Psoas muscle (tissue), 8 donors: ENCODE results near the gene MAGEC1. TPM values are rescaled to one million over a fixed set of nuclear protein-coding genes. Genes with fewer than 3 reads are reported as not detected.

Experiments
- ATAC-seq, 4 donors: fragments of 200-7000 bp; cut with Tn5 transposase; one replicate each; pipeline ENCODE4 v1.9.1; 2020; ENCODE audit warnings: moderate library complexity in 3 of 4, mild to moderate bottlenecking in 2 of 4
- DNase-seq, 2 donors: peaks; one replicate each; pipeline ENCODE4 v3.0.0-alpha.2; 2020
- H3K27ac ChIP-seq: fragments of 200-600 bp; one replicate; pipeline ENCODE4 v1.8.0; 2022
- H3K27me3 ChIP-seq, 3 donors: fragments of 200-600 bp in 1 of 3; one replicate each; pipeline versions ENCODE4 v1.6.1 to v1.8.0; 2013 to 2022; ENCODE audit warnings: low read length in 2 of 3, mild to moderate bottlenecking in 2 of 3, moderate library complexity in 1 of 3; ENCODE audit not compliant: insufficient read depth in 3 of 3
- H3K36me3 ChIP-seq, 2 donors: fragments of 200-600 bp in 1 of 2; one replicate each; pipeline versions ENCODE4 v1.6.1 to v1.8.0; 2013 to 2022; ENCODE audit warnings: low read depth in 1 of 2, mild to moderate bottlenecking in 1 of 2, moderate library complexity in 1 of 2; ENCODE audit not compliant: insufficient read depth in 1 of 2
- H3K4me1 ChIP-seq: fragments of 200-600 bp; one replicate; pipeline ENCODE4 v1.8.0; 2022
- H3K4me3 ChIP-seq: fragments of 200-600 bp; one replicate; pipeline ENCODE4 v1.8.0; 2022; ENCODE audit warnings: mild to moderate bottlenecking
- H3K9me3 ChIP-seq: fragments of 200-600 bp; one replicate; pipeline ENCODE4 v1.8.0; 2022
- WGBS, 3 donors: extraction: QIAGEN DNeasy Blood & Tissue Kit; methylation state at CpG; one replicate each; pipeline versions ENCODE4 v1.1.6 to v1.1.7; 2013; 5-methylcytosine and 5-hydroxymethylcytosine counted together
- intact Hi-C, 2 donors: fragments of 100-400 bp; cut with DNase I; formaldehyde crosslinking; loops; one replicate each; pipeline versions ENCODE4 v1.11.0 to v1.14.2; 2022
- polyA plus RNA-seq, 3 donors: library from polyadenylated mRNA; stranded (reverse); fragments of 200-250 nt; gene quantifications; one replicate each; pipeline ENCODE4 v1.2.3, GENCODE V29; 2013
- total RNA-seq, 4 donors: library from RNA; stranded (reverse); fragmentation: NEBNext Ultra II Directional in 2 of 4; extraction: Animal tissue kit (Norgen Biotek cat#: 25700) in 2 of 4; gene quantifications; one replicate each; pipeline versions ENCODE4 v1.2.1 to v1.2.4, GENCODE V29; 2021 to 2023
- TF ChIP-seq, protein P1 (sequence below): fragments of 200-600 bp; IDR thresholded peaks from one replicate; pipeline ENCODE4 v1.8.0; 2022; ENCODE audit warnings: antibody characterized with exemption
- donor health status: healthy with polysubstance abuse.
- donor health status: DM: no; HTN: no; CAD: no; lungs with moderate emphysema.
- donor health status: Bipolar disorder and iron deficiency.
- donor health status: healthy.
- donor health status: DM: yes; HTN: yes; CAD: no.
- donor health status: DM: no; HTN: no; CAD: no.
- donor health status: DM: no; HTN: no; CAD: no.
- donor health status: DM: yes; HTN: yes; CAD: no.

Gene MAGEC1
- total and polyA plus RNA-seq, 7 donors: not detected

DNA sequence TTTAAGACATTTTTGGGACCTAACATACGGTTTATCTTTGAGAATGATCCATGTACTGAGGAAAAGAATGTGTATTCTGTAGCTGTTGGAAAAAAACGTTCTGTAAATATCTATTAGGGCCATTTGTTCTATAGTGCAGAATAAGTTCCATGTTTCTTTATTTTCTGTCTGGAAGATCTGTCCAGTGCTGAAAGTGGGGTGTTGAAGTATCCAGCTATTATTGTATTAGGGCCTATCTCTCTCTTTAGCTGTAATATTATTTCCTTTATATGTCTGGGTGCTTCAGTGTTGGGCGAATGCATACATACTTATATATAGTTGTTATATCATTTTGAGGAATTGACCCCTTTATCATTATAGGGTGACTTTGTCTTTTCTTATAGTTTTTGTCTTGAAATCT is 24.7 kb downstream of the MAGEC1 start:
- Histone ChIP-seq H3K27ac (no peak overlapping the region), H3K36me3 (no peaks in the 10 kb centered on the region), H3K9me3 (no peaks in the 10 kb centered on the region), H3K4me3 (no peak overlapping the region), H3K4me1 (no peaks in the 10 kb centered on the region), H3K27me3 (no peaks in the 10 kb centered on the region)
- intact Hi-C loops: no loop called here
- ATAC-seq (no peak), DNase-seq (no peak)
- 46 to 65% (median 62%) methylated on average over 3 of the region's 3 CpGs for WGBS, 3 donors
- TF ChIP-seq, protein P1, sequence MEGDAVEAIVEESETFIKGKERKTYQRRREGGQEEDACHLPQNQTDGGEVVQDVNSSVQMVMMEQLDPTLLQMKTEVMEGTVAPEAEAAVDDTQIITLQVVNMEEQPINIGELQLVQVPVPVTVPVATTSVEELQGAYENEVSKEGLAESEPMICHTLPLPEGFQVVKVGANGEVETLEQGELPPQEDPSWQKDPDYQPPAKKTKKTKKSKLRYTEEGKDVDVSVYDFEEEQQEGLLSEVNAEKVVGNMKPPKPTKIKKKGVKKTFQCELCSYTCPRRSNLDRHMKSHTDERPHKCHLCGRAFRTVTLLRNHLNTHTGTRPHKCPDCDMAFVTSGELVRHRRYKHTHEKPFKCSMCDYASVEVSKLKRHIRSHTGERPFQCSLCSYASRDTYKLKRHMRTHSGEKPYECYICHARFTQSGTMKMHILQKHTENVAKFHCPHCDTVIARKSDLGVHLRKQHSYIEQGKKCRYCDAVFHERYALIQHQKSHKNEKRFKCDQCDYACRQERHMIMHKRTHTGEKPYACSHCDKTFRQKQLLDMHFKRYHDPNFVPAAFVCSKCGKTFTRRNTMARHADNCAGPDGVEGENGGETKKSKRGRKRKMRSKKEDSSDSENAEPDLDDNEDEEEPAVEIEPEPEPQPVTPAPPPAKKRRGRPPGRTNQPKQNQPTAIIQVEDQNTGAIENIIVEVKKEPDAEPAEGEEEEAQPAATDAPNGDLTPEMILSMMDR: no peak

DNA sequence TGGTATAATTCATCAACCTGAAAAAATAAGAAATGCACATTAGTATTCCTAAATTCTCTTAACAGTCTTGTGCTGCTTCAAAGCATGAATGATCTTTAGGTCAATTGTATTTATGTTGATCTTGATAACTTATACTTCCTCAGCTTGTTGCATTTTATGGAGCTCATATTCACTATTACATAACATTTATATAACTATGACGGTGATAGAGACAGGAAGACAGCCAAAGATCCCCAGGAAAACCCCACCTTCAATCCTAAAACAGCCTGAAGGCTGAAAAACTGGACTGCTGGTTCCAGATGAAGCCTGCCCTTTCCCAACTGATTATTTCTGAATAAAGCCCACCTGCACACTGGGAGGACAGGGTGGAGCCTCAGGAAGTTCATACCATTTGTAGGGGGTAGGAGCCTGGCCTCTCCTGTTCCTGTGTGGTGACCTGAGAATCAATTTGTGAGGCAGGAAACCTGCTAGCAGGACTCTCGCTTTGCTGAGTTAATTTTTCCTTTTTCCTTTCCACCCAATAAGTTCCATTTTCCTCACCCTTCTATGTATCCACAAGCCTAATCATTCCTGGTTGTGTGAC is 30.5 kb downstream of the MAGEC1 start:
- ATAC-seq (no peak), DNase-seq (no peak)
- H3K9me3 ChIP-seq: peaks cover 4% of the 10 kb centered on the region
- 54 to 63% (median 62%) methylated on average over 2 of the region's 2 CpGs for WGBS, 3 donors
- TF ChIP-seq, protein P1: no peak
- intact Hi-C loops: no loop called here
- H3K27ac ChIP-seq: no peak overlapping the region
- H3K4me1 ChIP-seq: no peaks in the 10 kb centered on the region
- no peak overlapping the region for H3K4me3 ChIP-seq
- no peaks in the 10 kb centered on the region for H3K27me3 ChIP-seq
- H3K36me3 ChIP-seq: no peaks in the 10 kb centered on the region

DNA sequence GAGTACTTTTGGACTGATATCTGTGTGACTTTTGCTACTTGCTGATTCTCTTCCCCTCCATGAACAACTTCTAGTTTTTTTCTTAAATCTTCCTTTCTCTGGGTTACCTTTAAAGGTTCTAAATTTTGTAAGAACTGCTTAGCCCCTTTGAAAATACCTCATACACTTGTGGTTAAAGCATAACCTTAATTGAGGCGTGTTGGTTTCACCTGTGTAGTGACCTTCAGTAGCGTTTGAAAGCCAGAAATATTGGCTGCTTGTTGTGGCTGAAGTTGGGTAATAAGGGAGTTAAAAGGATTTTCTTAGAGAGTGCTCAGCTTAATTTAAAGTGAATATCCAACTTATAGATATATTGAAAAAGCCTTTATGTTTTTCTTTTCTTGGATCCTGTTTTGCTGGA is 32.0 kb downstream of the MAGEC1 start:
- intact Hi-C loops: no loop called here
- TF ChIP-seq, protein P1: no peak
- Histone ChIP-seq H3K27me3 (no peaks in the 10 kb centered on the region), H3K4me1 (no peaks in the 10 kb centered on the region), H3K4me3 (no peak overlapping the region), H3K36me3 (no peaks in the 10 kb centered on the region), H3K9me3 (peaks cover 4% of the 10 kb centered on the region), H3K27ac (no peak overlapping the region)
- DNase-seq (no peak), ATAC-seq (no peak)
- 87 to 94% (median 87%) methylated on average over 2 of the region's 2 CpGs for WGBS, 3 donors

DNA sequence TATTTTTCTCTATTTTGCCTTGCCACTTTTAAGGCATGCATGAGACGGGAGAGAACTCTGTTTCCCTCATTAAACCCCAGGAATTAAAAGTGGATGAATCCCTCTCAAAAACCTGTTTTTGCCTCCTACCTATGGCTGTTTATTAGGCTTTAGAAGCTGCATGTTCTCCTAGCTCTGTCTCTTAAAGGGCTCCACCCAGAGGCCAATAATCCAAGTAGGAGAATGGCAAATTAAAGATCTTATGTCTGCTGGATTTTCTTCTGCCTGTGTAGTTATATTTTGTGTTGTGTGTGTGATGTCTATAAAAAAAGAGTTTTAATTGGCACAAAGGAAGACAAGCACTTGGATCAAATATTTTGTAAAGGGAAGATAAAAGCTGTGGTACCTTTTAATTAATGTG is 32.4 kb downstream of the MAGEC1 start:
- Histone ChIP-seq H3K27ac (no peak overlapping the region), H3K36me3 (no peaks in the 10 kb centered on the region), H3K4me1 (no peaks in the 10 kb centered on the region), H3K4me3 (no peak overlapping the region), H3K9me3 (peaks cover 4% of the 10 kb centered on the region), H3K27me3 (no peaks in the 10 kb centered on the region)
- intact Hi-C loops: no loop called here
- TF ChIP-seq, protein P1: no peak
- DNase-seq (no peak), ATAC-seq (no peak)
- WGBS, 3 donors: 69 to 76% (median 75%) methylated on average over 1 of the region's 1 CpG

DNA sequence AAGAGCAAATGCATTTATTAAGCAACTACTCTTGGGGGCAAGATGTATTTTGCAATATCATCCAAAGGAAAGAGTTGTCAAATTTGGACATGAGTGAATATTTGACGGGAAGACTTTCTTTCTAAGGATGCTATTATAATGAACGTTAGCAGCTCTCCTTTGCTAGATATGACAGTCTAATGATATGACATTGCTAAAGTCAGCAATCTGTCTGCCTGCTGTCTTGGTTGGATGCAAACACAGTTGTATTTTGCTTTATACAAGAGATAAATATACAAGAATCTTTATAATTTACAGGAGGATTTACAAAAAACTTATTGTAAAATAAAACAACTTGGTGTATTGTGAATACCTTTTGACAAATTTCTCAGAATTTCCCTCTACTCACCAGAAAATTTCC is 37.5 kb downstream of the MAGEC1 start:
- intact Hi-C loops: no loop called here
- Histone ChIP-seq H3K27ac (no peak overlapping the region), H3K9me3 (no peaks in the 10 kb centered on the region), H3K4me3 (no peak overlapping the region), H3K4me1 (no peaks in the 10 kb centered on the region), H3K27me3 (no peaks in the 10 kb centered on the region), H3K36me3 (no peaks in the 10 kb centered on the region)
- DNase-seq (no peak), ATAC-seq (no peak)
- WGBS, 3 donors: 77 to 98% (median 90%) methylated on average over 2 of the region's 2 CpGs
- TF ChIP-seq, protein P1: no peak
